ENCODE results near the gene TMOD2.
A peak's percentile ranks its signal among the peaks of the same experiment; 100 is the strongest.

Gene TMOD2

DNA sequence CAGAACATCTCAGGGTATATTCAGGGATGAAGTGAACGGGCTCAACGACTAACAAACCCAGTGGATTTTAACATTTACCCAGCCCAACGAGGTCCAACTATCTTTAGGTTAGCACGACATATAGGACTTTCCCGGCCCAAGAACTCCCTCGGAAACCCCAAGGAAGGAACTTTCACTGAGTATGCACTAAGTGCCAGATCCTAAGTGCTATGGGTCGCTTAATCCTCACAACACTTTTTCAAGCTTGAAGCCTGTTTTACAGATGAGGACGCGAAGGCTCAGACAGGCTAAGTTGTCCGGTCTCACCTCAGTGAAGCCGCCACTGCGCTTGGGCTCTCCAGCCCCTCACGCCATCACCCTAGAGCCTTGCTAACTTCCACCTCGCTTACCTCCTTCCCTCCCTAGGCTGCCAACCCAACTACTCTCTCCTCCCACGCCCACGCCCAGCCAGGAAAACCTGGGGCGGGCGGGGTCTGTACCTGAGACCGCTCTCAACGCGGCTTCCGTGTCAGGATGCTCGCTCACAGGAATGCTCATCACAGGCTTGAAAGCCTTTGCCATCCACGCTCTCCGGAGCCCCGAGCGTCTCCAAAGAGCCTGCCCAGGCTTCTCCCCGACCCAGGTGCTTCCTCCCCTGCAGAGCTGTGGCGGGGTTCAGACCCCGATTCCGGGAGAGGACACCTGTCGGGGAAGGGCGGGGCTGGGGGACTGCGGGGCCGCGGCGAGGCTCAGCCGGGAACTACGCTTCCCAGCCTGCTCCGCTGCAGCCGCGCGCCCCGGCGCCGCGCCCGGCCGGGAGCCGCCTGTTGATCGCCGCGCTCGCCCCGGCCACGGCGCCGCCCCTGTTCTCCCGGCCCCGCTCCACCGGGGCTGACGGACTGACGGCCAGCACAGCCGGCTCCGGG lies at the start of gene TMOD2:
TMOD2 (plus strand) TSS at position 806 of the 905 bp plus-strand sequence. CDS start 14,845 bp downstream, outside the sequence.
- H3K4me2 ChIP-seq (ENCODE audit: low read depth, low read length, poor library complexity, severe bottlenecking) = peak within 1 kb of the TSS; percentile 93
- no peak for TF ChIP-seq EZH2phosphoT487 (IDR thresholded peaks at IDR 0.05; ENCODE audit: borderline replicate concordance)
- TF ChIP-seq, protein P1, sequence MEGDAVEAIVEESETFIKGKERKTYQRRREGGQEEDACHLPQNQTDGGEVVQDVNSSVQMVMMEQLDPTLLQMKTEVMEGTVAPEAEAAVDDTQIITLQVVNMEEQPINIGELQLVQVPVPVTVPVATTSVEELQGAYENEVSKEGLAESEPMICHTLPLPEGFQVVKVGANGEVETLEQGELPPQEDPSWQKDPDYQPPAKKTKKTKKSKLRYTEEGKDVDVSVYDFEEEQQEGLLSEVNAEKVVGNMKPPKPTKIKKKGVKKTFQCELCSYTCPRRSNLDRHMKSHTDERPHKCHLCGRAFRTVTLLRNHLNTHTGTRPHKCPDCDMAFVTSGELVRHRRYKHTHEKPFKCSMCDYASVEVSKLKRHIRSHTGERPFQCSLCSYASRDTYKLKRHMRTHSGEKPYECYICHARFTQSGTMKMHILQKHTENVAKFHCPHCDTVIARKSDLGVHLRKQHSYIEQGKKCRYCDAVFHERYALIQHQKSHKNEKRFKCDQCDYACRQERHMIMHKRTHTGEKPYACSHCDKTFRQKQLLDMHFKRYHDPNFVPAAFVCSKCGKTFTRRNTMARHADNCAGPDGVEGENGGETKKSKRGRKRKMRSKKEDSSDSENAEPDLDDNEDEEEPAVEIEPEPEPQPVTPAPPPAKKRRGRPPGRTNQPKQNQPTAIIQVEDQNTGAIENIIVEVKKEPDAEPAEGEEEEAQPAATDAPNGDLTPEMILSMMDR (conservative IDR thresholded peaks at IDR 0.05; ENCODE audit: low read length) = no peak
- no peaks in the 10 kb centered on the region for H3K36me3 ChIP-seq (ENCODE audit: insufficient read depth, low read length)
- no peaks in the 10 kb centered on the region for H3K9me2 ChIP-seq (replicated peaks; ENCODE audit: low read depth, low read length)
- peak within 1 kb of the TSS; percentile 61 for H3K9ac ChIP-seq (ENCODE audit: low read depth, low read length, poor library complexity, severe bottlenecking)
- peak within 1 kb of the TSS; percentile 90 for H2AFZ ChIP-seq (ENCODE audit: low read length)
- H3K4me1 ChIP-seq (ENCODE audit: insufficient read depth, low read length, poor library complexity, severe bottlenecking) = peaks cover 41% of the 10 kb centered on the region
- H3F3A ChIP-seq (ENCODE audit: low read depth) = no peaks in the 10 kb centered on the region
- H3K4me3 ChIP-seq (ENCODE audit: low read length, poor library complexity, severe bottlenecking) = peak within 1 kb of the TSS; percentile 82
- peaks cover 25% of the 10 kb centered on the region for H3K79me2 ChIP-seq (ENCODE audit: insufficient read depth, low read length)
- no peaks in the 10 kb centered on the region for H4K20me1 ChIP-seq (ENCODE audit: insufficient read depth, low read length, poor library complexity, severe bottlenecking)
- H3K27me3 ChIP-seq (ENCODE audit: insufficient read depth, low read length, poor library complexity, severe bottlenecking) = no peaks in the 10 kb centered on the region
- no peaks in the 10 kb centered on the region for H3K9me3 ChIP-seq (ENCODE audit: insufficient read depth, low read depth, low read length)

DNA sequence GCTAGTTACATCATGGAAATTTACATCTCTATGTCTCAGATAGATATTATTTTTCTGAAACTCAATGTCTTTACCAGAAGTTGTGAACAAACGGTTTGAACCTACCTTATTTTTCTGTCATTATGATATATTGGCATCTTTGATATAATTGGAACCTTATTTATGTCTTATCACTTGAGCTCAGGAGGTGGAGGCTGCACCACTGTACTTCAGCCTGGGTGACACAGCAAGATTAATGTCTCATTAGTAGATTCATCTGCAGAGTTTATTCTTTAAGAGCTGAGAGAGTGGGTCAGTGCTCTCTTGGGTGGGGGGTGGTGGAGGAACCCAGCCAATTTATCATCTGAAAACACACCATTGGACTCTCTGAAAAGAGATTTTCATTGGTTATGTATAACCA lies 48.7 kb upstream of the TMOD2 start:
- no peak overlapping the region for H3K9ac ChIP-seq (ENCODE audit: low read depth, low read length, poor library complexity, severe bottlenecking)
- no peak overlapping the region for H2AFZ ChIP-seq (ENCODE audit: low read length)
- H3K9me2 ChIP-seq (replicated peaks; ENCODE audit: low read depth, low read length) = no peaks in the 10 kb centered on the region
- no peaks in the 10 kb centered on the region for H3K4me1 ChIP-seq (ENCODE audit: insufficient read depth, low read length, poor library complexity, severe bottlenecking)
- H3K79me2 ChIP-seq (ENCODE audit: insufficient read depth, low read length) = no peaks in the 10 kb centered on the region
- no peak overlapping the region for H3K4me3 ChIP-seq (ENCODE audit: low read length, poor library complexity, severe bottlenecking)
- H3F3A ChIP-seq (ENCODE audit: low read depth) = no peaks in the 10 kb centered on the region
- H3K4me2 ChIP-seq (ENCODE audit: low read depth, low read length, poor library complexity, severe bottlenecking) = no peak overlapping the region
- H3K27me3 ChIP-seq (ENCODE audit: insufficient read depth, low read length, poor library complexity, severe bottlenecking) = no peaks in the 10 kb centered on the region
- H4K20me1 ChIP-seq (ENCODE audit: insufficient read depth, low read length, poor library complexity, severe bottlenecking) = no peaks in the 10 kb centered on the region
- TF ChIP-seq, protein P1 (conservative IDR thresholded peaks at IDR 0.05; ENCODE audit: low read length) = no peak
- no peak for TF ChIP-seq EZH2phosphoT487 (IDR thresholded peaks at IDR 0.05; ENCODE audit: borderline replicate concordance)
- H3K9me3 ChIP-seq (ENCODE audit: insufficient read depth, low read depth, low read length) = no peaks in the 10 kb centered on the region
- H3K36me3 ChIP-seq (ENCODE audit: insufficient read depth, low read length) = no peaks in the 10 kb centered on the region

GRCh38 chr15:51706291-51706690 lies 45.1 kb upstream of the TMOD2 start:
- Histone ChIP-seq H4K20me1 (ENCODE audit: insufficient read depth, low read length, poor library complexity, severe bottlenecking) (no peaks in the 10 kb centered on the region), H3K79me2 (ENCODE audit: insufficient read depth, low read length) (no peaks in the 10 kb centered on the region), H3F3A (ENCODE audit: low read depth) (no peaks in the 10 kb centered on the region), H3K9me3 (ENCODE audit: insufficient read depth, low read depth, low read length) (no peaks in the 10 kb centered on the region), H3K4me3 (ENCODE audit: low read length, poor library complexity, severe bottlenecking) (no peak overlapping the region), H3K36me3 (ENCODE audit: insufficient read depth, low read length) (no peaks in the 10 kb centered on the region), H3K9me2 (replicated peaks; ENCODE audit: low read depth, low read length) (no peaks in the 10 kb centered on the region), H3K9ac (ENCODE audit: low read depth, low read length, poor library complexity, severe bottlenecking) (no peak overlapping the region), H3K4me2 (ENCODE audit: low read depth, low read length, poor library complexity, severe bottlenecking) (no peak overlapping the region), H2AFZ (ENCODE audit: low read length) (no peak overlapping the region), H3K4me1 (ENCODE audit: insufficient read depth, low read length, poor library complexity, severe bottlenecking) (no peaks in the 10 kb centered on the region), H3K27me3 (ENCODE audit: insufficient read depth, low read length, poor library complexity, severe bottlenecking) (no peaks in the 10 kb centered on the region)
- TF ChIP-seq, protein P1 (conservative IDR thresholded peaks at IDR 0.05; ENCODE audit: low read length) = no peak
- no peak for TF ChIP-seq EZH2phosphoT487 (IDR thresholded peaks at IDR 0.05; ENCODE audit: borderline replicate concordance)

Measured in Loucy (cell line).